GM18520 (cell line): ENCODE measurements around the gene PPP6R3.
A peak's percentile ranks its signal among the peaks of the same experiment; 100 is the strongest.
"Not testable (repeated sequence)": the region's sequence is repeated elsewhere in the genome, so short reads cannot be mapped to it uniquely, and the experiment has no call there.

Experiments
- ATAC-seq: cut with Tn5 transposase; IDR thresholded peaks from one replicate; pipeline ENCODE4 v1.9.1; 2021; ENCODE audit not compliant: unreplicated experiment

PPP6R3 gene

DNA sequence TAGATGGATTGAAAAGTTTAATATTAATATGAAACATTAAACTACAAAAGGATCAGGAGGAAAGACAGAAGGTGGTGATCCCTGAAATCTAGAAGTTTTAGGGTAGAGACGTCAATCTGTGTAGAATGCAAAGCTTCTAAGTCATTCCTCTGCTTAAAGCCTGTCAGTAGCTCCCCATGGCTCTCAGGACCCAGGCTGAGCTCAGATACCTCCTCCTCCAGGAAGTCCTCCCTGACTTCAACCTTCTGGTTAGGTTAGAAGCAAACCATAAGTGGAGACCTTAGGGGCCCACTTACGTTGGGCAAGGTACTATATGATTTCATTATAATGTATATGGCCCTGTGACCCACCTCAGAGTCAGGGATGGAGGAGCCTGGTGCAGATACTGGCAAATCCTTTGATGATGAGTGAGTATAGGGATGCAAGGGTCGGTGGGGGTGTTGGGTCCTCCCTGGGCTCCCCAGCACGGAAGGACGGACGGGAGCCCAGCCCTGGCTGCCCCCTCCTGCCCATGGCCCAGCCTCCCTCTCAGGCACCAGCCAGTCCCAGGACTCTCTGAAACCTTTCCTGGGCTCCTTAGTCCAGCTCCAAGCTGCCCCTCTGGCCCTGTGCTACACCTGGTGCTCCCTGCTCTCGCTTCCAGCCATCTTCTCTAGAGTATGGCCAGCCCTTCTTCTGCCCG is 3.2 kb upstream of the PPP6R3 start:
- ATAC-seq, result no peak

DNA sequence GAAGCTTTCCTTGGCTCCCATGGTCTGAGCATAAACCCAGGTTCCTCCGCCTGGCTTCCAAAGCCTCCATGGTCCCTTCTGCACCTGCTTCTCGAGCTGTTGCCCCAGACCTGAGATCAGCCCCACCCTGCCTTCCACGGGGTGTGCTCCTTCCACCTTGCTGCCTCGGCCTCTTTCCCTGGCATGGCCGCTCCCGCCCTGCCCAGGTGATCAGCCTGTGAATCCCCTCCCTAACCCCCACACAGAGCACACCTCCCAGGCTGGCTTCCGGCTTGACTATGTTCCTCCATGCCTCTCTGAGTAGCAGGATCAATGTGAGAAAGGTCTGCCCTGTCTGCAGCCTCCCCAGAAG is 2.7 kb upstream of the PPP6R3 start:
- no peak for ATAC-seq

DNA sequence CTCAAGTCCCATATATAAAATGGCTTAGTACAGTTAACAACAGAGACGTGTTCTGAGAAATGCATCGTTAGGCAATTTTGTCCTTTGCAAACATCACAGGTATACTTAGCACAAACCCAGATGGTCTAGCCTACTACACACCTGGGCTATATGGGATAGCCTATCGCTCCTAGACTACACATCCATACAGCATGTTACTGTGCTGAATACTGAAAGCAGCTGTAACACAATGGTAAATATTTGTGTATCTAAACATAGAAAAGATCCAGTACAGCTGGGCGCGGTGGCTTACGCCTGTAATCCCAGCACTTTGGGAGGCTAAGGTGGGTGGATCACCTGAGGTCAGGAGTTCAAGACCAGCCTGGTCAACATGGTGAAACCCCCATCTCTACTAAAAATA is 2.2 kb upstream of the PPP6R3 start:
- not testable (repeated sequence) for ATAC-seq

DNA sequence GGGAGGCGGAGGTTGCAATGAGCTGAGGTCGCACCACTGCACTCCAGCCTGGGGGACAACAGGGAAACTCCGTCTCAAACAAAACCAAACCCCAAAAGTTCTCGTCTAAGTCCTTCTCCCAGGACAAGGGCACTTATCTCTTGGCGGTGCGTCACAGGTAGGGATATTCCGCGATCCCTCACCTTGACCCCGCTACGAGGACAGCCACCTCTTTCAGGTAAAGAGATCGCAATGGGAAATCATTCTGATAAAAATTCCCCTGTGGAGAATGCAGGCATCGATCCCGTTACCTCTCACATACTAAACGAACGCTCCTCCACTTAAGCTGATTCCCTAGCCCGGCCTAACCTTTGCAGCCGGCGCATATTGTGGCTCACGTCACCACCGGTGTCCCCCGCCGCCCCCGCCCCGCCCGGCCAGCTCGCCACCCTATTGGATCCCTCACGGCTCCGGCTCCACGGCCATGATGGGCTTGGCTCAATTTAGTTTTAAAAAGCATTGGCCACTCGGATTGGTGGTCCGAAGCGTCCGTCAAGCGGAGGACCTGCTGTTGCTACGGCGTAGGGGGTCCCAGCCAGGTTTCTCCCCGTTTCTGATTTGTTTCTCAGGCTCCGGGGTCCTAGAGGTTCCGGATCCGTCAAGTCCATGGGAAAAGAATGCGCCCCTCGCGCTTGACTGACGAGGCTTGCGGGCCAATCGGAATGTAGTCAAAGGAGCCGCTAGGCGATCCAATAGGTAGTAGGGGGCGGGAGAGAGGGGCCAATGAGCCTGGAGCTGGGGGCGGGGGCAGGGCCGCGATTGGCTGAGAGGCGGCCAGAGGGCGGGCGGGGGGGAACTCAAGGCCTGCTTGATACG is 439 bp upstream of the PPP6R3 start:
- ATAC-seq, result peak; percentile 78

DNA sequence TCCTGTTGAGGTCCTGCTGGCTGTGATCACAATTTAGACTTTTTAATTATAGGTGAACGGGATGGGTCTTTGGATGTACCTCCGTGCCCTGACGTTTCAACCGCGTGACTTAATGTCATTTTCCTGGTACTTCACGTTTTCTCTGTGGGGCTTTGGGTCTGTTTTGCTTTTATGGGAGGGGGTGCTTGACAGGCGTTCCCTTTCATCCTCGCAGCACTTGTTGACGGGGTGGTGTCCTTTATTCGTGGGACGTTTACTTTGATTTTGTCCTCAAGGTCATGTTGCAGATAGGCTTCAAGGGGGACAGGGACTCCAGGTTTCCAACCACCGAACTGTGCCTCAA is 994 bp downstream of the PPP6R3 start:
- no peak for ATAC-seq

DNA sequence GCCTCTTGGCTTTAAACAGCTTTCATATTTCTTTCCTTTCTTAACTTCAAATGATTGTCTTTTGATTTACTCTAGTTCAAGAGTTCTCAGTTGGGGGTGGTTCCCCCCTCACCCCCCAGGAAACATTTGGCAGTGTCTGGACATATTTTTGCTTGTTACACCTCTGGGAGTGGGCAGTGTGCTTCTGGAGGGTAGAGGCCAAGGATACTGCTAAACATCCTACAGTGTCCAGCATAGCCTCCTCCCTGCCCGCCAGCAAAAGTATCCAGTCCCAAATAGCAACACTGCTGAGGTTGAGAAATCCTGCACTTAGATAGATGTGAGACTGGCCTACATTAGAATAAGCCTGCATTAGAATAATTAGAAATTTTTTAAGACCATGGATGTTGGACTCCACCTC is 3.2 kb downstream of the PPP6R3 start:
- ATAC-seq, result no peak

DNA sequence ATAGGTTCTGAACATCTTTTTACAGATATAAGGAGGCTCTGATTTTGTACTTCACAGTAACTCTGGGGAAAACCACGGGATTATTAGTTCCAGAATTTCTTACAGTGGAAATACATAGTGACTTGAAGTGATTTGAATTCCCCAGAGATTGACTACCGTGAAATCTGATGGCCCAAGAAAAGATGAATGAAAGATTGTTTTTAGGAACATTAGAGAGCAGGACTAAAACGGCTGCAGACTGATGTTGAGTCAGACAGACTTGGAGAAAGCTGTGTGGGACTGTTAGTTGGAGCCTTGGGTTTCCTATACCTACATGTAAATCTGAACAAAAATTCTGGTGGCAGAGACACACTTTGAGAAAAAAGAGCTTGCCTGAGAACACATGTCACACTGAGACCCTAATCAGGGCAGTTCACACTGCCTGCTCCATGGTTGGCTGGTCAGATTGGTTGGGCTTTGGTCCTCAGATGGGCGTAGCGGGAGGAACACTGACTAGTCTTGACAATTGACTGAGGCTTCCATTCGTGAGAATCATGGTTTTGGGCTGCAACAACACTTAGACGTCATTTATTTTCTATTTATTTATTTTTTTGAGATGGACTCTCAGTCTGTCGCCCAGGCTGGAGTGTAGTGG is 6.8 kb downstream of the PPP6R3 start:
- ATAC-seq, result no peak

DNA sequence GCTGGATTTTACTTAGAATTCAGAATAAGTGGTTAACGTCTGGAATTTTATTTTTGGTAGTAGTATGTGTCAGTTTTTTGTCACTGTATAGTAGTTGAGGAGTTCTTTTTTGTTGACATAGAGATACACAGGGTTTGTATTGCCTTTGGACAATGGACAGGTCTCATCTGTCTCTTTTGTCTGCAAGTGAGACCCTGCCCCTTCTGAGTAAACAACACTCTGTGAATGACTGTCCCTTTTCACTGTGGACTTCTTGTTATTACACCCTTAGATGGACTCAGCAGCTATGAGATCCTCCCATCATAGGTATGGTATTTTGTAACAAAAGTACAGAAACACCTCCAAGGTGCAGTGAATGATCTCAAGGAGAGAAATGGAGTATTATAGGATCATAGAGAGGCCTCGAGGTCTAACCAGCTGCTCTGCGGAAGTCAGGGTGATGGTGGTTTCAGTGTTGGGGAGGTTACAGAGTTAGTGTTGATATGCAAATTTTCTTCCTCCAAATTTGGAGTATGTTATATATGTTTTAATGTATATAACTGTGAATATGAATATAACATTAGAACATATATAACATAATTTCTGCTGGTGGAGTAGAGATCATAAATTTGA is 7.8 kb downstream of the PPP6R3 start:
- no peak for ATAC-seq

DNA sequence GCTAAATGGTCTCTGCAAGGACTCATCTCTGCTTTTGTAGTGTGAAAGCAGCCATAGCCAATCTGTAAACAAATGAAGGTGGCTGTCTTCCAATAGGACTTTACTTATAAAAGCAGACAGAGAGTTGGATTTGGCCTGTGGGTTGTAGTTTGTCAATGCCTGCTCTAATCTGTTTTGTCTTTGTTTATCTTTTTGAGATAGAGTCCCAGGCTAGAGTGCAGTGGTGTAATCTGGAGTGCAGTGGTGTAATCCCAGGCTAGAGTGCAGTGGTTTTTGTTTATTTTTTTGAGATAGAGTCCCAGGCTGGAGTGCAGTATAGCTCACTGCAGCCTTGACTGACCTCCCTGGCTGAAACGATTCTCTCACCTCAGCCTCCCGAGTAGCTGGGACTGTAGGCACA is 8.6 kb downstream of the PPP6R3 start:
- no peak for ATAC-seq

DNA sequence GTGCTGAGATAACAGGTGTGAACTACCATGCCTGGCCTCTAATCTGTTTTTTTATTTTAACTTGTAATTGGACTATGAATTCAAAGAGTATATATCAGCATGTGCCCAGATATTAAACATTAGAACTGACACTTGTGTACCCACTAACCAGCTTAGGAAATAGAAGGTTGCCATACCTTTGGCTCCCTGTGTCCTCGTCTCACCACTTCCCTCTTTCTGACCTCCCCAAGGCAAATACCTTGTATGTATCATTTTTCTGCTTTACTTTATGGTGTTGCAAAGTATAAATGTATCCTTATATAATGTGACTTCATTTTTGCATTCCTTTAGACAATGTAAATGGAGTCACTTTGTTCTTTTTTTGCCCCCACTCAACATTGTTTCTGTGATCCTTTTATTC is 9.1 kb downstream of the PPP6R3 start:
- no peak for ATAC-seq

DNA sequence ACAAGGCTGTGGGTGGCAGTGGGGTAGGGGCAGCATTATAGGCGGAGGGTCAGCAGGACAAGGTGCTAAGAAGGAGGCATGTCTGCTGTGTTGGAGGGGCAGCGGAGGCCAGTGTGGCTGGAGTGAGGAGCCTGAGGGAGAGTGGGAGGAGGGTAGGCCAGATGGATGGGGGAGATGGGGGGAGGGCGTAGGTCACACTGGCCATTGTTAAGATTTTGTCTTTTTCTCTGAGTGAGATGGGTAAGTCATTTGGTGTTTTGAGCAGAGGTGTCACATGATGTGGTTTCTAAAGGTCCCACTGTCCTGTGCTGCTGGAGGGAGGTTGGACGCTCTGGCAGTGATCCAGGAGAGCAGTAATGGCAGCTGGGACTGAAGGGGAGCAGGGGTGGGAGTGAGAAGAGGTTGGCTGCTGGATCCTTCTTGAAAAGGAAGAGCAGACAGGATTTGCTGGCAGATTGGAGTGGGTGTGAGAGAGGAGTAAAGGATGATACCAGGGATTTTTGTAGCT is 9.8 kb downstream of the PPP6R3 start:
- no peak for ATAC-seq

DNA sequence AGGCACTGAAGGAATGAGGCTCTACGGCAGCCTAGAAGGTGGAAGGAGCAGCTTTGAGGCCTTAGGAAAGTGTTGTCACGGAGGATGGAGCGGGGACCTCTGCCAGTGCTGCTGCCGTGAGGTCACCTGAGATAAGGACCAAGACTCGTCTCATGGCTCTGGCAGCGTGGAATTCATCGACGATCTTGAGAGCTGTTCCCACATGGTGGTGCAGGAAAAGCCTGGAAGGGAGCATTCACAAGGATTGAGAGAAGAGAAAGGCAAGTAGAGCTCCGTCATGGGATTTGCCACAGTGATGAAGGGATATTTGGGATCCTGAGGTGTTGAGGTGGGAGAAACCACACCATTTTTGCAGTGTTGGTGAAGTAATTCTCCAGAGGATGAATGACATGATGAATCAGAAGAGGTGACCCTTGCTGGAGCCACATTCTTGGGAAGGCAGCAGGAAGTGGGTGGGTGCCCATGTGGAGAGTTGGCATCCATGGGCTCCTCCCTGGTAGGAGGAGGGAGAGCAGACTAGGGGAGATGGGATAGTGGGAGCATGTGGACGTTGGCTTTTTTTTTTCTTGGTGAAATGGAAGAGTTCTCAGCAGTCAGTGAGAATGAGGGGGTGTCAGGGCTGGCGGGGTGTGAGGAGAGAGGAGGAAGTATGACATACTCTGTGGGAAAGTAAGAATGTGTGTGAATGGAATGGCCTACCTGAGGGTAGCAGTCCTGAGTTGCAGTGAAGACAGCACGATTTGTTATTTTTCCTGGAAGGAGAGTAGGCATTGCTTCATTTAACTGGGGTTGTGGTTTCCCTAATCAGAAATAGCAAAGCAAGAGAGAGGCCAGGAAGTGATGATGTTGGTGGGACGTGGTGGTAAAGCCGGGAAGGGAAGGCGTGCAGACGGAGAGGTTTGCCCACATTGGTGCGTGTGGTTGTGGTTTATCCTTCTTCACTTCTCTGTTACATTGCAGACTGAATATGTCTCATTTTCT is 11.1 kb downstream of the PPP6R3 start:
- no peak for ATAC-seq

DNA sequence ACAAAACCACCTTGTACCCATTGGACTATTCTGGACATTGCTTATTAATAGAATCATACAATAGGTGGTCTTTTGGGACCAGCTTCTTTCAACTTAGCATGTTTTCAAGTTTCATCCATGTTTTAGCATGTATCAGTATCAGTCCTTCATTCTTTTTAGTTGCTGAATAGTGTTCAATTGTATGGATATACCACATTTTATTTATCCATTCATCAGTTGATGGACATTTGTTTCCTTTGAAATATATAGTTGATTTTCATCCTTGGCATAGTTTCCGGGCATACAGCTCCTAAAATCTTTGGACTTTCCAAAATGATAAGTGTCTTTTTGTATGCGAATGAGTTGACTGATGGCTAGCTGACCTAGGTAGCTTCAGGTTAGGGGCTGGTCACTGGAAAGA is 12.2 kb downstream of the PPP6R3 start:
- no peak for ATAC-seq

DNA sequence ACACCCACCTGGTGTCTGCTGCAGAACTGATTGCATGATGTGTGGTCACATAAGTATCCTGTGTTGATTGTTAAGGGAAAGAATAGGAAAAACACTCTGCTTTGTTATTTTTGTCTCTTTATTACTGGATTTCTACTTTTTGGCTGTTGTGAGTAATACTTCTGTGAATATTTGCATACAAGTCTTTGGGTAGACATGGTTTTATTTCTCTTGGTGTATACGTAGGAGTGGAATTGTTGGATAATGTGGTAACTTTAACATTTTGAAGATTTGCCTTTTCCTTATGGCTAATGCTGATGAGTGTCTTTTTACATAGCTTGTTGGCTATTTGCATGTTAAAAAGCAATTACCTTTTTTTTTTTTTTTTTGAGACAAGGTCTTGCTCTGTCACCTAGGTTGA is 13.1 kb downstream of the PPP6R3 start:
- no peak for ATAC-seq

DNA sequence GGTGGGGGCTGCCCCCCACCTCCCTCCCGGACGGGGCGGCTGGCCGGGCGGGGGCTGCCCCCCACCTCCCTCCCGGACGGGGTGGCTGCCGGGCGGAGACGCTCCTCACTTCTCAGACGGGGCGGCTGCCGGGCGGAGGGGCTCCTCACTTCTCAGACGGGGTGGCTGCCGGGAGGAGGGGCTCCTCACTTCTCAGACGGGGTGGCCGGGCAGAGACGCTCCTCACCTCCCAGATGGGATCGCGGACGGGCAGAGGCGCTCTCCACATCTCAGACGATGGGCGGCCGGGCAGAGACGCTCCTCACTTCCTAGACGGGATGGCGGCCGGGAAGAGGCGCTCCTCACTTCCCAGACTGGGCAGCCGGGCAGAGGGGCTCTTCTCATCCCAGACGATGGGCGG is 15.1 kb downstream of the PPP6R3 start:
- not testable (repeated sequence) for ATAC-seq

DNA sequence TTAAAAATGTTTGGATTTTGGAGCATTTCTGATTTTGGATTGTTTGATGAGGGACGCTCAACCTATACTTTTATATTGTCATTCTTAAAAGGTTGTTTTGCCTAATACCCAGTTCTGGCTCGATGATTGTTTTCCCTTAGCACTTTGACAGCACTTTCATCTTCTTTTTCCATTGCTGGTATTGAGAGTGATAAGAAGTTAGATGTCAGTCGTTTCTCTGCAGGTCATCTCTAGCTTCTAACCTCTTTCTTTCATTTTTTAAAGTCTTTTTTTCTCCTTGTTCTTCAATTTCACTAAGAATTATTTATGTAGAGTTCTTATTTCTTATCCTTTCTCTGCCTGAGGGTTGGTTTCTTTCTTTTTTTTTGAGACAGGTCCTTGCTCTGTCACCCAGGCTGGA is 18.8 kb downstream of the PPP6R3 start:
- no peak for ATAC-seq

DNA sequence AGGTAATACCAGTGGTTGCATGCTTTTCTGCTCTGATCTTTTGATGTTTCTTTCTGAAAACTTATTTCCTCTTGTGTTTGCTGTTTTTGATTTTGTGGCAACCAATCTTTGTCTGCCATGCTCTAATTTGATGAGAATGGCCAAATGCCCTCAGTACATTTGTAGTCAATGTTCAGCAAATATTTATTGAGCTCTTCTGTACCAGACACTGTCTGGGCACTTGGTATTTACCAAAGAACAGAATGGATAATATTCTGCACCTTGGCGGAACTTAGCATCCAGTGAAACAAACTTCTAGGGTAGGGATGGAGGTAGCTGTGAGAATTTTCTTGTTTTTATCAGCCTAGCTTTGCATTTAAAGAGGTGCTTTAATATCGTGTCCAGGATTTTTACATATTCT is 19.6 kb downstream of the PPP6R3 start:
- no peak for ATAC-seq

DNA sequence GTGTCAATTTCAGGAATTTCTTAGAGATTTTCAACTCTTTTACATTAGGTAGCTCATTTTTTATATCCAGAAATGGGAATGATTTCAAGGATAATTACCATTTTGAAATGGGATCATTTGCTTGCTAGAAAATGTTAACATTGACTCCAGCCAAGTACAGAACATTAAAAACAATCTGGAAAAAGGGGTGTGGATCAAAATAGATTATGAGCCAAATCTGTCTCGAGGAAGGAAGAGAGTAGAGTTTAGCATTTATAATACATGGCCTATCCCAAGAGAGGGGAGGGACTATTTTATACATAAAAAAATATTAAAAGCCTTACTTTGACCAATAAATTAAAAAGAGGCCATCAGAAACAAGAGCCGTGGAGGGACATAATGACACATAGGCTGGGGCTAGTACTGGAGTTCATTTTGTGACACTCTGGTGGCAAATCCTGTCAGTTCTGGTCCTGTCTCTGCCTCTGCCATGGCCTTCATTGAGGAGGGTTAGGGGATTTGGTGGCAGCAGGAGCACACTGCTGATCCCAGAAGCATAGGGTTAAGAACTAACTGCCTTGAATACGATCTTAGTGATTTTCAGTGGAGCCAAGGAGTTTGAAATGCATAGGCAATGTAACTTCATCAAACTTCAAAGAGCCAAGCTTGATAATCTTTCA is 20.4 kb downstream of the PPP6R3 start:
- no peak for ATAC-seq

DNA sequence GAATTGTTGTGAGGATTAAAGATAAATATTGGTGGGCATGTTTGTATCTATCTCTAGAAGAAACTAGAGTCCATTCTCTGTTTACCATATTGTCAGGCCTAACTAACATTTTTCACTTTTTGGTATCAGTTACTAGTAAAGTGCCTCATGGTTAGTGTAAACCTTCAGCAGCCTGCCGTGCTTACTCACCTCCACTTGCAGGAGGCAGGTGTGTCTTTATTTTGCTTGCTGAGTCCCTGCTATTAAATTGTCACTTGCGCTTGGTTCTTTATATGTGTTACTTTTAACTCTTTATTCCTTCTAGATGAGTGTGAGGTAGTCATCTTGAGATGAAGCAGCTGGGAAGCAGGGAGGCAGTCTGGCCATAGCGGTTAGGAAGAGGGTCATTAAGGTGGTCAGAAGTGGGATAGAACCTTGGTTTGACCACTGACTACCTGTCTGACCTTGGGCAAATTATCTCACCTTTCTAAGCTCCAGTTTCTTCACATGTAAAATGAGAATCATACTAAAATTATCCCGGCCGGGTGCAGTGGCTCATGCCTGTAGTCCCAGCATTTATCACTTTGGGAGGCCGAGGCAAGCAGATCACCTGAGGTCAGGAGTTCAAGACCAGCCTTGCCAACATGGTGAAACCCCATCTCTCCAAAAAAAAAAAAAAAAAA is 21.2 kb downstream of the PPP6R3 start:
- ATAC-seq, result no peak
